CD4-positive, CD25-positive, alpha-beta regulatory T cell (primary cell): ENCODE measurements around the gene MTA3. TPM values are rescaled to one million over a fixed set of nuclear protein-coding genes. Genes with fewer than 3 reads are reported as not detected.

Experiments used
- ATAC-seq, 2 donors: fragments of 150-1000 bp; cut with Tn5 transposase; one replicate each; pipeline ENCODE4 v1.10.0; 2021; ENCODE audit warnings: low read depth in 2 of 2, moderate number of reproducible peaks in 2 of 2, moderate library complexity in 1 of 2
- DNase-seq, 3 donors: peaks; one replicate each; pipeline versions ENCODE4 v3.0.0 to v3.0.0-alpha.2; 2012 to 2022; ENCODE audit warnings: mixed read lengths in 1 of 3
- H3K27ac ChIP-seq: one replicate; pipeline ENCODE4 v1.7.0; 2013; ENCODE audit warnings: mild to moderate bottlenecking, low read length; ENCODE audit not compliant: insufficient read depth, poor library complexity, severe bottlenecking
- H3K27me3 ChIP-seq: one replicate; pipeline ENCODE4 v1.7.0; 2013; ENCODE audit warnings: low read length; ENCODE audit not compliant: control insufficient read depth, insufficient read depth
- H3K36me3 ChIP-seq: one replicate; pipeline ENCODE4 v1.7.0; 2013; ENCODE audit warnings: mild to moderate bottlenecking, low read length, moderate library complexity; ENCODE audit not compliant: control insufficient read depth, insufficient read depth
- H3K4me1 ChIP-seq: 2 replicates; pipeline ENCODE4 v1.7.0; 2013; ENCODE audit warnings: mild to moderate bottlenecking, low read length; ENCODE audit not compliant: insufficient read depth, control insufficient read depth, poor library complexity, severe bottlenecking
- H3K4me3 ChIP-seq: one replicate; pipeline ENCODE4 v1.7.0; 2013; ENCODE audit warnings: low read depth, mild to moderate bottlenecking, low read length, moderate library complexity
- H3K9me3 ChIP-seq, 2 experiments: 1 replicate in 1 of 2; 2 replicates in 1 of 2; pipeline ENCODE4 v1.7.0; 2013; ENCODE audit warnings: low read length in 2 of 2, mild to moderate bottlenecking in 1 of 2, moderate library complexity in 1 of 2; ENCODE audit not compliant: control insufficient read depth in 2 of 2
- H3K27ac Mint-ChIP-seq, 3 donors: one replicate each; pipeline ENCODE4 v1.8.0; 2020 to 2022; ENCODE audit warnings: mild to moderate bottlenecking in 3 of 3, mixed read lengths in 3 of 3, moderate library complexity in 2 of 3
- H3K27me3 Mint-ChIP-seq: one replicate; pipeline ENCODE4 v1.8.0; 2022; ENCODE audit warnings: mild to moderate bottlenecking, mixed read lengths
- H3K36me3 Mint-ChIP-seq: one replicate; pipeline ENCODE4 v1.8.0; 2020; ENCODE audit warnings: mixed read lengths
- H3K4me1 Mint-ChIP-seq, 4 donors: one replicate each; pipeline ENCODE4 v1.8.0; 2020 to 2022; ENCODE audit warnings: mixed read lengths in 4 of 4, mild to moderate bottlenecking in 1 of 4
- H3K4me3 Mint-ChIP-seq, 4 donors: one replicate each; pipeline ENCODE4 v1.8.0; 2020 to 2022; ENCODE audit warnings: mild to moderate bottlenecking in 4 of 4, mixed read lengths in 4 of 4, moderate library complexity in 3 of 4
- H3K9me3 Mint-ChIP-seq, 7 donors: one replicate each; pipeline ENCODE4 v1.8.0; 2020 to 2022; ENCODE audit warnings: mixed read lengths in 7 of 7, mild to moderate bottlenecking in 3 of 7, moderate library complexity in 2 of 7
- polyA plus RNA-seq, 4 donors: library from polyadenylated mRNA; unstranded; fragments of 300-500 nt; fragmentation: Illumina TruSeq; gene quantifications; one replicate each; pipeline ENCODE4 v1.2.3, GENCODE V29; 2021
- total RNA-seq: library from RNA; stranded (reverse); gene quantifications from one replicate; pipeline ENCODE4 v1.2.3, GENCODE V29; 2022

Gene MTA3
- total and polyA plus RNA-seq, 5 donors from 2014 or later = 7.7 to 20.4 (median 9.4) TPM

GRCh38 chr2:42652086-42652485 is 83.7 kb downstream of the MTA3 start:
- no peaks in the 10 kb centered on the region for H3K36me3 ChIP-seq
- H3K27me3 Mint-ChIP-seq = no peaks in the 10 kb centered on the region
- no peak overlapping the region for H3K27ac ChIP-seq
- peak overlapping the region; percentile 86 to 97 (median 89) for H3K27ac Mint-ChIP-seq
- peak in 2 of 3 donors; percentile 35 to 74 for DNase-seq
- no peaks in the 10 kb centered on the region for H3K9me3 Mint-ChIP-seq
- peak; percentile 55 to 65 for ATAC-seq
- H3K4me1 Mint-ChIP-seq = peaks cover 24 to 48% (median 25%) of the 10 kb centered on the region in 4 donors
- H3K9me3 ChIP-seq = no peaks in the 10 kb centered on the region
- H3K36me3 Mint-ChIP-seq = no peaks in the 10 kb centered on the region
- H3K4me3 Mint-ChIP-seq = peak overlapping the region in 3 of 4 donors; percentile 18 to 79 (median 75)
- H3K27me3 ChIP-seq = no peaks in the 10 kb centered on the region
- H3K4me1 ChIP-seq = peaks cover 17% of the 10 kb centered on the region
- H3K4me3 ChIP-seq = peak overlapping the region; percentile 66

- Histone ChIP-seq H3K36me3 (no peaks in the 10 kb centered on the region), H3K9me3 (no peaks in the 10 kb centered on the region), H3K4me1 (peaks cover 17% of the 10 kb centered on the region), H3K27ac (no peak overlapping the region), H3K27me3 (no peaks in the 10 kb centered on the region), H3K4me3 (no peak overlapping the region)
- H3K36me3 Mint-ChIP-seq = no peaks in the 10 kb centered on the region
- ATAC-seq (no peak), DNase-seq (no peak)
- H3K4me1 Mint-ChIP-seq = peaks cover 24 to 48% (median 25%) of the 10 kb centered on the region in 4 donors
- H3K27ac Mint-ChIP-seq = peak overlapping the region in 2 of 3 donors; percentile 12 to 46
- no peak overlapping the region for H3K4me3 Mint-ChIP-seq
- no peaks in the 10 kb centered on the region for H3K27me3 Mint-ChIP-seq
- H3K9me3 Mint-ChIP-seq = no peaks in the 10 kb centered on the region
These were observed 84.6 kb downstream of the MTA3 start for GRCh38 chr2:42653039-42653438.

DNA sequence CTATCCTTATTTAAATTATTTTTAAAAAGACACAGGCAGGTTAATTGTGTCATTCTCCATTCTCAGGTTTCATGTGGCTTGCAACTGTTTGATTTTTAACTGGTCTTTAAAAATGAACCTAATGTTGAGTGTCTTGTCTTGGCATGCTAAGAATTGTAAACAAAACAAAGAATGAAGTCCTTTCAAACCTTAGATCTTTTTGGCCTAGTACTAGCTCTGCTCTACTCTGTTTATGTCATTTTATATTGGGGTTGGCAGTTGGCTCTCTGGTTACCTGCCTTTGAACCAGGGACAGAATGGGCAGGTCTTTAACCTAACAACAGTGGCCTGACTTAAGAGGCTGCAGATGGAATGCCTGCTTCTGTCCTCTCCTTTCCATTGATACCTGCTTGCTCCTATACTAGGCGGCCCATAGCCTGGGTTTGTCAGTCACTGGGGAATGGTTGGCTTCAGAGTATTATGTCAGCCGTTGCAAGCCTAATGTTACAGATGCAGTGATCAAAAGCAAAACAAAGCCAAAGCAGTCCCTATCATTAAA is 85.5 kb downstream of the MTA3 start:
- Histone ChIP-seq H3K4me3 (no peak overlapping the region), H3K36me3 (no peaks in the 10 kb centered on the region), H3K27ac (no peak overlapping the region), H3K4me1 (peaks cover 17% of the 10 kb centered on the region), H3K27me3 (no peaks in the 10 kb centered on the region), H3K9me3 (no peaks in the 10 kb centered on the region)
- no peaks in the 10 kb centered on the region for H3K9me3 Mint-ChIP-seq
- H3K27ac Mint-ChIP-seq = peak overlapping the region in 2 of 3 donors; percentile 19 to 55
- H3K4me3 Mint-ChIP-seq = peak overlapping the region in 1 of 4 donors; percentile 15
- no peaks in the 10 kb centered on the region for H3K27me3 Mint-ChIP-seq
- no peaks in the 10 kb centered on the region for H3K36me3 Mint-ChIP-seq
- H3K4me1 Mint-ChIP-seq = peaks cover 23 to 44% (median 25%) of the 10 kb centered on the region in 4 donors
- no peak for ATAC-seq
- DNase-seq = no peak

GRCh38 chr2:42658306-42658705 is 89.9 kb downstream of the MTA3 start:
- Histone ChIP-seq H3K9me3 (no peaks in the 10 kb centered on the region), H3K4me3 (no peak overlapping the region), H3K27ac (no peak overlapping the region), H3K36me3 (no peaks in the 10 kb centered on the region), H3K4me1 (peaks cover 3% of the 10 kb centered on the region), H3K27me3 (no peaks in the 10 kb centered on the region)
- Mint-ChIP-seq H3K4me3 (no peak overlapping the region), H3K4me1 (peaks cover 15 to 24% (median 16%) of the 10 kb centered on the region in 4 donors), H3K36me3 (peaks cover 8% of the 10 kb centered on the region), H3K27ac (no peak overlapping the region), H3K27me3 (no peaks in the 10 kb centered on the region), H3K9me3 (no peaks in the 10 kb centered on the region)
- ATAC-seq (no peak), DNase-seq (no peak)

DNA sequence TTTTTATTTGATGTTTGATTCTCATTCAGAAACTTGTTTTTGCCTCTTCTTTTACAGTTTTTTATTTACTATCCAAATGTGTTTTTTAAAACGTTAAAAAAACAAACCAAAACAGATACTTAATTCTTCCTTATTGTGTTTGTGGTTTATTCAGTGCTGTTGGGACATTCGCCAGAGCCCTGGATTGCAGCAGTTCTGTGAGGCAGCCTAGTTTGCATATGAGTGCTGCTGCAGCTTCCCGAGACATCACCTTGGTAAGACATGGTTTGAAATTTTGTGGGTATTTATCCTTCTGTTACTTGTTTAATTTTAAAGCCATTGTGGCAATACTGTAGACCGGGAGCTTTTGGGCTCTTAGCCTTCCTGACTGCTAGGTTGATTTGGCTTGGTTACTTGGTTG is 91.2 kb downstream of the MTA3 start:
- no peak overlapping the region for H3K4me3 ChIP-seq
- DNase-seq (no peak), ATAC-seq (no peak)
- no peak overlapping the region for H3K4me3 Mint-ChIP-seq
- H3K27me3 ChIP-seq = no peaks in the 10 kb centered on the region
- H3K4me1 Mint-ChIP-seq = peaks cover 8 to 20% (median 11%) of the 10 kb centered on the region in 4 donors
- H3K36me3 ChIP-seq = no peaks in the 10 kb centered on the region
- no peaks in the 10 kb centered on the region for H3K9me3 ChIP-seq
- peak overlapping the region in 1 of 3 donors; percentile 42 for H3K27ac Mint-ChIP-seq
- H3K36me3 Mint-ChIP-seq = peaks cover 8% of the 10 kb centered on the region
- no peaks in the 10 kb centered on the region for H3K27me3 Mint-ChIP-seq
- H3K4me1 ChIP-seq = no peaks in the 10 kb centered on the region
- no peak overlapping the region for H3K27ac ChIP-seq
- H3K9me3 Mint-ChIP-seq = no peaks in the 10 kb centered on the region

DNA sequence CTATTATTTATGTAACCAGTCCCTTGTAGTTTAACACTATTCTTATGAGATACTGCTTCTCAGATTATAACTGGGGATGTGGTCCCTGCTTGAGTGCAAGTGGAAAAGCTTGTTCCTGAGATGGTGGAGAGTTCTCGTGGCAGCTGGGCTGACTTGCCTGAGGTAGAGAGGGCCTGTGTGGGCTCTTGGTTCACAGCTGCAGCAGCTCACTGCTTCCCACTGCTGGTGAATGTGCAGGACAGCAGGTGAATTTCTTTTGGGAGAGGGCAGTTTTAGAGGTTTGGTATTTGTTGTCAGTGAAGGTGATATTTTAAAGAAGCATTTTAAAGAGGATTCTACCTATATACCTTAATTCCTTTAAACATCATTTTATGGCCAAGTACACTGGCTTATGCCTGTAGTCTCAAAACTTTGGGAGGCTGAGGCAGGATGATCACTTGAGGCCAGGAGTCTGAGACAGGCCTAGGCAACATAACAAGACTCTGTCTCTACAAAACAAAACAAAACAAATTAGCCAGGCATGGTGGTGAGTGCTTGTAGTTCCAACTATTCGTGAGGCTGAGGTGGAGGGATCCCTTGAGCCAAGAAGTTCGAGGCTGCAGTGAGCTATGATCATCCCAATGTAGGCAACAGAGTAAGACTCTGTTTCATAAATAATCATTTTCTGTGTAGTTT is 94.8 kb downstream of the MTA3 start:
- no peak overlapping the region for H3K27ac ChIP-seq

DNA sequence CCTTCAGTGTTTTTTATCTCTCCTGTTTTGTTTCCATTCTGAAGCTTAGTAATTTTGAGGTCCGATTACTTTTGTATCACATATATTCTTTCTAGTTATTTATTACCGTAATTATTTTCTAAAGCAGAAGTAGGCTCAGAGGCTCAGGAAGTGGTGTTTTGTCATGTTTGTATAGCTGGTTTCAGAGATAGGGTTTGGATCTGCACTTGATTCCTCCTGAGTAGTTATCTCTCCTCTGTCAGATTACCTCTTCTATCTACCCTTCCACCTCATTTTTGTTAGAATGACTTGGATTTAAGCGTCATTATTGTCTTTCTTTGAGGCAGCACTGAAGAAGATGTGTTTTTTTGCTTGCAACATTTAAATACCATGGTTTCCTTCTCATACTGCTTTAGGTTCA is 95.4 kb downstream of the MTA3 start:
- H3K27ac ChIP-seq = no peak overlapping the region
- H3K4me3 ChIP-seq = no peak overlapping the region
- DNase-seq (no peak), ATAC-seq (no peak)
- H3K9me3 ChIP-seq = no peaks in the 10 kb centered on the region
- no peak overlapping the region for H3K4me3 Mint-ChIP-seq
- no peaks in the 10 kb centered on the region for H3K27me3 ChIP-seq
- H3K36me3 Mint-ChIP-seq = peaks cover 12% of the 10 kb centered on the region
- H3K27me3 Mint-ChIP-seq = no peaks in the 10 kb centered on the region
- H3K9me3 Mint-ChIP-seq = no peaks in the 10 kb centered on the region
- H3K27ac Mint-ChIP-seq = peak overlapping the region in 1 of 3 donors; percentile 64
- no peaks in the 10 kb centered on the region for H3K36me3 ChIP-seq
- peaks cover 4 to 13% (median 8%) of the 10 kb centered on the region in 4 donors for H3K4me1 Mint-ChIP-seq
- H3K4me1 ChIP-seq = no peaks in the 10 kb centered on the region

More for the DNA sequence above, 94.8 kb downstream of the MTA3 start:
- peaks cover 4 to 13% (median 8%) of the 10 kb centered on the region in 4 donors for H3K4me1 Mint-ChIP-seq
- no peaks in the 10 kb centered on the region for H3K9me3 Mint-ChIP-seq
- no peak overlapping the region for H3K4me3 Mint-ChIP-seq
- ATAC-seq (peak; percentile 85 to 92), DNase-seq (peak; percentile 13 to 81 (median 62))
- Histone ChIP-seq H3K27me3 (no peaks in the 10 kb centered on the region), H3K4me3 (no peak overlapping the region), H3K4me1 (no peaks in the 10 kb centered on the region), H3K9me3 (no peaks in the 10 kb centered on the region), H3K36me3 (no peaks in the 10 kb centered on the region)
- no peaks in the 10 kb centered on the region for H3K27me3 Mint-ChIP-seq
- H3K36me3 Mint-ChIP-seq = peaks cover 12% of the 10 kb centered on the region
- peak overlapping the region in 2 of 3 donors; percentile 60 to 64 for H3K27ac Mint-ChIP-seq
